MM.1S (cell line): ENCODE results near the gene ACAD11.

Experiments
- DNase-seq: peaks from one replicate; pipeline ENCODE4 v3.0.0-alpha.2; 2015
- H2AFZ ChIP-seq: fragments of 300-600 bp; sonication (generic); 2 replicates; pipeline ENCODE4 v1.6.0; 2016; ENCODE audit warnings: antibody characterized with exemption, low read length
- H3F3A ChIP-seq: fragments of 300-600 bp; sonication (generic); 2 replicates; pipeline ENCODE4 v1.6.1; 2016; ENCODE audit warnings: mild to moderate bottlenecking, antibody characterized with exemption, low read length, moderate library complexity, mixed read lengths; ENCODE audit not compliant: insufficient read depth
- H3K27ac ChIP-seq: fragments of 300-600 bp; sonication (generic); 2 replicates; pipeline ENCODE4 v1.5.1; 2016; ENCODE audit warnings: mild to moderate bottlenecking, low read length
- H3K27me3 ChIP-seq: fragments of 300-600 bp; sonication (generic); replicated peaks from 2 replicates; pipeline ENCODE4 v1.6.0; 2016; ENCODE audit warnings: low read length; ENCODE audit not compliant: insufficient read depth
- H3K36me3 ChIP-seq: fragments of 300-600 bp; sonication (generic); replicated peaks from 2 replicates; pipeline ENCODE4 v1.6.1; 2016; ENCODE audit warnings: mild to moderate bottlenecking, low read length, mixed read lengths; ENCODE audit not compliant: insufficient read depth
- H3K4me1 ChIP-seq: fragments of 300-600 bp; sonication (generic); 2 replicates; pipeline ENCODE4 v1.6.1; 2016; ENCODE audit warnings: low read length, mixed read lengths
- H3K4me2 ChIP-seq: fragments of 300-600 bp; sonication (generic); 2 replicates; pipeline ENCODE4 v1.6.0; 2016; ENCODE audit warnings: low read depth, low read length
- H3K4me3 ChIP-seq: fragments of 300-600 bp; sonication (generic); 2 replicates; pipeline ENCODE4 v1.5.1; 2016; ENCODE audit warnings: low read length, mixed read lengths
- H3K79me2 ChIP-seq: fragments of 300-600 bp; sonication (generic); 2 replicates; pipeline ENCODE4 v1.6.1; 2016; ENCODE audit warnings: mixed run types, low read length, mixed read lengths
- H3K9ac ChIP-seq: fragments of 300-600 bp; sonication (generic); 2 replicates; pipeline ENCODE4 v1.6.1; 2016; ENCODE audit warnings: low read length, mixed read lengths
- H3K9me2 ChIP-seq: fragments of 300-600 bp; sonication (generic); replicated peaks from 2 replicates; pipeline ENCODE4 v1.6.1; 2016; ENCODE audit warnings: mild to moderate bottlenecking, low read length, mixed read lengths; ENCODE audit not compliant: insufficient read depth
- H3K9me3 ChIP-seq: fragments of 300-600 bp; sonication (generic); replicated peaks from 2 replicates; pipeline ENCODE4 v1.6.1; 2016; ENCODE audit warnings: mild to moderate bottlenecking, low read length, mixed read lengths; ENCODE audit not compliant: insufficient read depth
- H4K20me1 ChIP-seq: fragments of 300-600 bp; sonication (generic); 2 replicates; pipeline ENCODE4 v1.6.1; 2016; ENCODE audit warnings: mild to moderate bottlenecking, low read length, moderate library complexity, mixed read lengths; ENCODE audit not compliant: insufficient read depth
- CTCF ChIP-seq: fragments of 300-600 bp; sonication (generic); IDR thresholded peaks from 2 replicates; pipeline ENCODE4 v1.5.1; 2016; ENCODE audit warnings: antibody characterized with exemption, low read length, mixed read lengths
- EZH2 ChIP-seq: fragments of 300-600 bp; sonication (generic); optimal IDR thresholded peaks from 2 replicates; pipeline ENCODE3; 2017; ENCODE audit warnings: low read depth, mild to moderate bottlenecking, antibody characterized with exemption, low read length, mixed read lengths
- EZH2phosphoT487 ChIP-seq: fragments of 300-600 bp; sonication (generic); IDR thresholded peaks from 2 replicates; pipeline ENCODE4 v1.6.1; 2018; ENCODE audit warnings: antibody characterized with exemption, low read length

The ACAD11 gene

GRCh38 chr3:132657869-132658747, 1.5 kb downstream of the ACAD11 start:
- Histone ChIP-seq H3K4me2 (peak overlapping the region; percentile 76), H3K9me2 (no peaks in the 10 kb centered on the region), H2AFZ (no peak overlapping the region), H3K9me3 (no peaks in the 10 kb centered on the region), H3K27me3 (no peaks in the 10 kb centered on the region), H3K4me1 (peaks cover 6% of the 10 kb centered on the region; the same call in 1 of the 2 replicates), H4K20me1 (no peaks in the 10 kb centered on the region), H3K27ac (no peak overlapping the region), H3F3A (0 out of 2 replicates have a peak, but pooled peaks cover 2% of the 10 kb centered on the region), H3K79me2 (peaks cover 36% of the 10 kb centered on the region), H3K36me3 (no peaks in the 10 kb centered on the region), H3K9ac (no peak overlapping the region), H3K4me3 (no peak overlapping the region; the same call in 1 of the 2 replicates)
- DNase-seq, result no peak
- TF ChIP-seq CTCF (no peak), EZH2phosphoT487 (no peak), EZH2 (no peak)

GRCh38 chr3:132655471-132655870, 4.1 kb downstream of the ACAD11 start:
- Histone ChIP-seq H3K79me2 (peaks cover 9% of the 10 kb centered on the region), H3K9ac (no peak overlapping the region), H2AFZ (no peak overlapping the region), H3K4me2 (no peak overlapping the region), H3K9me3 (no peaks in the 10 kb centered on the region), H4K20me1 (no peaks in the 10 kb centered on the region), H3K27me3 (no peaks in the 10 kb centered on the region), H3K4me3 (no peak overlapping the region), H3F3A (0 out of 2 replicates have a peak, but pooled peaks cover 2% of the 10 kb centered on the region), H3K9me2 (no peaks in the 10 kb centered on the region), H3K27ac (no peak overlapping the region), H3K4me1 (peaks cover 6% of the 10 kb centered on the region; the same call in 1 of the 2 replicates), H3K36me3 (no peaks in the 10 kb centered on the region)
- TF ChIP-seq CTCF, result no peak
- no peak for TF ChIP-seq EZH2phosphoT487
- no peak for TF ChIP-seq EZH2
- DNase-seq, result no peak

- H3K4me2 ChIP-seq, result no peak overlapping the region
- 0 out of 2 replicates have a peak, but pooled peaks cover 2% of the 10 kb centered on the region for H3K79me2 ChIP-seq
- H3K27ac ChIP-seq, result no peak overlapping the region
- no peaks in the 10 kb centered on the region for H3K36me3 ChIP-seq
- H4K20me1 ChIP-seq, result no peaks in the 10 kb centered on the region
- TF ChIP-seq CTCF (no peak), EZH2 (no peak), EZH2phosphoT487 (no peak)
- H3K27me3 ChIP-seq, result no peaks in the 10 kb centered on the region
- no peak overlapping the region for H2AFZ ChIP-seq
- H3F3A ChIP-seq, result 0 out of 2 replicates have a peak, but pooled peaks cover under 1% of the 10 kb centered on the region
- H3K9me3 ChIP-seq, result no peaks in the 10 kb centered on the region
- H3K4me3 ChIP-seq, result no peak overlapping the region
- no peak overlapping the region for H3K9ac ChIP-seq
- DNase-seq, result no peak
- no peaks in the 10 kb centered on the region for H3K9me2 ChIP-seq
- H3K4me1 ChIP-seq, result peaks cover 6% of the 10 kb centered on the region; the same call in 1 of the 2 replicates
Observed at GRCh38 chr3:132654721-132655120, 4.9 kb downstream of the ACAD11 start.
